CD4-positive, alpha-beta T cell treated with Interleukin-17A for 1 hour (primary cell): ENCODE measurements around the gene CETN2.
"Not testable (repeated sequence)": the region's sequence is repeated elsewhere in the genome, so short reads cannot be mapped to it uniquely, and the experiment has no call there.

Experiments
- DNase-seq: peaks from one replicate; pipeline ENCODE4 v3.0.0-alpha.2; 2020

CETN2 gene

GRCh38 chrX:152831391-152831790 lies 834 bp upstream of the CETN2 start:
- DNase-seq: no peak

GRCh38 chrX:152824841-152825374 lies 5.6 kb downstream of the CETN2 start:
- no peak for DNase-seq

- no peak for DNase-seq
Observed at GRCh38 chrX:152823657-152824056, 6.9 kb downstream of the CETN2 start.

GRCh38 chrX:152822383-152823086 lies 8.0 kb downstream of the CETN2 start:
- DNase-seq: no peak

- peak; percentile 3 for DNase-seq
Observed at GRCh38 chrX:152821145-152821765, 9.3 kb downstream of the CETN2 start.

- no peak for DNase-seq
Observed at GRCh38 chrX:152819732-152820131, 10.8 kb downstream of the CETN2 start.

GRCh38 chrX:152819266-152819665 lies 11.3 kb downstream of the CETN2 start:
- DNase-seq: no peak

- DNase-seq: no peak
Observed at GRCh38 chrX:152818356-152818755, 12.2 kb downstream of the CETN2 start.

- DNase-seq: no peak
Observed at GRCh38 chrX:152817078-152817764, 13.3 kb downstream of the CETN2 start.

GRCh38 chrX:152814048-152814447 lies 16.5 kb downstream of the CETN2 start:
- no peak for DNase-seq

GRCh38 chrX:152813206-152813605 lies 17.4 kb downstream of the CETN2 start:
- DNase-seq: no peak

- no peak for DNase-seq
Observed at GRCh38 chrX:152810403-152810802, 20.2 kb downstream of the CETN2 start.

- no peak for DNase-seq
Observed at GRCh38 chrX:152806035-152806434, 24.5 kb downstream of the CETN2 start.

GRCh38 chrX:152798945-152799344 lies 31.6 kb downstream of the CETN2 start:
- DNase-seq: no peak

- DNase-seq: not testable (repeated sequence)
Observed at GRCh38 chrX:152787062-152787461, 43.5 kb downstream of the CETN2 start.
